GDM1 (cell line): ENCODE results near the gene MED13L.

Source experiments
- DNase-seq: peaks from one replicate; lab custom pipeline; 2025; lab: John Stamatoyannopoulos, UW

The MED13L gene

DNA sequence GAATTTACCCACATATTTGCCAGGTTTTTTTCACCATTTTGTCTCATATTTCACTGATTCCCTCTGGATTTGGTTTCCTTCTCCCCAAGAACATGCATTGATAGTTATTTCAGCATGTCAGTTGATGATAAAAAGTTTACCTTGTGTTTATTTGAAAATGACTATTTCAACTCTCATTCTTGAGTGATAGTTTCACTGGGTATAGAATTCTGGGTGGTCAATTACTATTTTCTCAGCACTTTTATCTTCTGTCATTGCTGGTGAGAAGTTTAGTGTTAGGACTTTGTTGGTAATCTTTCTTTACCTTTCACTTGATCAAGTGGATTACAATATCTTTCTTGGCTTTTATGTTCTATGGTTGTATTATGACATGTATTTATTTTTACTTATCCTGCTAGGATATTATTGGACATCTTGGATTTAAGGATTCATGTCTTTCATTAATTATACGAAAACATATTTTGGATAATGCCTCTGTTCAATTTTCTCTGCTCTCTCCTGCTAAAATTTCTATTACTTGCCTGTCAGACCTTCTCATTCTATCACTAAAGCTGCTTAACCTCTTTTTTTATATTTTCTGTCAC, 338.6 kb downstream of the MED13L start:
- DNase-seq = no peak

- DNase-seq = no peak
These were observed 340.2 kb downstream of the MED13L start for GRCh38 chr12:115936997-115937916.

DNA sequence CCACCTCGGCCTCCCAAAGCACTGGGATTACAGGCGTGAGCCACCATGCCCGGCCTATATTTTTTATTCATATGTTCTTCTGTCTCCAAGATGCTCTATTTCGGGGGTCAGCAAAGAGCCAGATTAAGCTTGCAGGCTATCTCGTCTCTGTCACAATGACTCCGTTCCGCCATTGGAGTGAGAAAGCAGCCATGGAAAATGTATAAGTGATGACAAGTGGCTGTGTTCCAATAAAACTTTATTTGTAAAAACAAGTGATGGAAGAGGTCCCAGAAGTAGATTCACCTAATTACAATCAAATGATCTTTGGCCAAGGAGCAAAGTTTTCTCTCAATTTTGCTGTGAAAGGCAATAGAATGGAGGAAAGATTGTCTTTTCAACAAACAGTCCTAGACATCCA, 342.6 kb downstream of the MED13L start:
- DNase-seq = no peak

GRCh38 chr12:115934046-115934445, 343.4 kb downstream of the MED13L start:
- DNase-seq = no peak

- DNase-seq = no peak
These were observed 345.4 kb downstream of the MED13L start for GRCh38 chr12:115932066-115932465.

DNA sequence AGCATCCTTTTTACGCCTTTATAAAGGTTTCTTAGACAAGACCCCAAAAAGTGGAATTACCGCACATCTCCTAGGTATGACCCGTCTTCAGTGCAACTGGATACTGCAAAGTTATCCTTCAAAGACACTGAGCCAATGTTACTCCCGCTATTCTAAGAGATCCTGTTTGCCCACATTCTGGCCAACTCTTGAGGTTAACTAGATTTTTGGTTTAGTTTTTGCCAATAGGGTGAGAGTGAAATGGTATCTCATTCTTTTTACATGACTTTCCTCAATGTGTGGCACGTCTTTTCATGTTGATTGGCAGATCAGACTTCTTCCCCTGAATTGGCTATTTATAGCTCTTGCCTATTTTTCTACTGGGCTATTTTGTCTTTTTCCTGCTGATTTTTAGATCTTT, 347.2 kb downstream of the MED13L start:
- DNase-seq = no peak

GRCh38 chr12:115926037-115926670, 351.3 kb downstream of the MED13L start:
- DNase-seq = no peak

DNA sequence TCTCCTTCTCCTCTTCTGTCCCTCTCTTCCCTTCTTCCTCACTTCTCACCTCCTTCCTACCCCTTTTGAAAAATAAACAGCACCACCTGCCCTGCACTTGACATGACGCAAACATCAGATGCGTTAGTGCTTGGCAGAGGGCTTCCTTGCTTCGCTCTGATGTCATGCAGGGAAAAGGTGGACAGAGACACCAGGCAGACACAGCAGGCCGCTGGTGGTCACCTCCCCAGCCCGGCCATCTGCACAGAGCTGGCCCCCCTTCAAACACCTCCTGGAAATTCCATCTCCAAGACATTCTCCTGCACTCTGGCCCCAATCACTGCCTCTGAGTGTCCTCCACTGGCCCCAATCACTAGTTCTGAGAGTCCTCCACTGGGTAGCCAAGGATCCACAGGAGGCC, 353.6 kb downstream of the MED13L start:
- DNase-seq = no peak

DNA sequence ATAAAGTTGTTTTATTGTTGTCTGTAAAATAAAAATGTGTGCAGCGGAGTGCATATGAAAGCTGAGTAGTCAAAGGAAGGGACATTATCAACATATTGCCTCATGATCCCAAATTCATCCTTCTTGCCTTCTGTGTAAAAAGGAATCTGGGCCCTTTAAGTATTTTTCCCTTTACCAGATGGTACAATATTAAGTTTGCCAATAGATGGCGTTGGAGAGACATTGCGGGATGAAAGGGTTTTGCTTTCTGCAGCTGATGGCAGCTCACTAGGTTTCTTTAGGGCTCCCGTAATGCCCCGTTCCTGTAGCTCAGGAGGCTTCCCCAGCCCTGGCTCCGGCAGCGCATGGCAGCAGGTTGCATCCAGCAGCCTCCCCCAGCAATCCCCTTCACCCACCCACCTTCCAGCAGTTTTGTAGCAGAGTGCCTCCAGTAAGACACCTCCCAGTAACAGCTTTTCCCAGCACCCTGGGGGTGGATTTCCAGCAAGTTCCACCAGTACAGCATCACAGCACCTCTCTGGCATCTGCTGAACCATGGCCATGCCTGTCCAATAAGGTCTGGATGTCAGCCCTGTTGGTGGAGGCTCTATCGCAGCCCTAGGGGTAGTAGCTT, 354.4 kb downstream of the MED13L start:
- DNase-seq = no peak

DNA sequence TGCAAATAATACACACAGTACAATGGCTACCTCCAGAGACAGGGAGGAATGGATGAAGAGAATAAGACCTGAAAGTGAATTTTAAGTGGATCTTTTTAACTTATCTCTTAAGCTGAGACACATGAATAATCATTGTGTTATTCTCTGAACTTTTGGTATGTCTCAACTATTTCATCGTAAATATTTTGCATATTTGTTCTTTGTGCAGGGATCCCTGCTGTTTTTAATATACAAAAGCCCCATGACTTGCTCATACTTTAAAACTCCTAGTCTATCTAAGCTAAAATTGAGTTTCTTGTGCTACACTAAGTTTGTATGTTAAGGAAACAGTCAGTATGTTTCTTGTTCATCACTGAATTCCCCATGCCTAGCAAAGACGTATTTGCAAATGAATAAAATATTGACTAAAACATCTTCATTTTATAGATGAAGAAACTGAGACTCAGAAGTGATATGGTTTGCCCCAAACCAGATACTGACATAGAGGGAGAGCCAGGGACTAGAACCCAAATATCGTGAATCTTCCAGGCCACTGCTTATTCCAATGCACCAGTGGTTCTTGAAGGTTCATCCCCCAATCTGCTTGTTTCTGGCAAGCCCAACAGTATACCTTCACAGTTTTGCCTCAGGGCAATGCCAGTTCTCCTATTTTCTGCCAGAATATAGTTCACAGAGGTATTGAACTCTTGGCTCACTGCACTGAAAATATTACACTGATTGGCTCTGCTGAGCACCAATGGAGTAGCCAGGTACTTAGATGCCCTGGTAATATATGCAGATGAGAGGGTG, 356.9 kb downstream of the MED13L start:
- no peak for DNase-seq

DNA sequence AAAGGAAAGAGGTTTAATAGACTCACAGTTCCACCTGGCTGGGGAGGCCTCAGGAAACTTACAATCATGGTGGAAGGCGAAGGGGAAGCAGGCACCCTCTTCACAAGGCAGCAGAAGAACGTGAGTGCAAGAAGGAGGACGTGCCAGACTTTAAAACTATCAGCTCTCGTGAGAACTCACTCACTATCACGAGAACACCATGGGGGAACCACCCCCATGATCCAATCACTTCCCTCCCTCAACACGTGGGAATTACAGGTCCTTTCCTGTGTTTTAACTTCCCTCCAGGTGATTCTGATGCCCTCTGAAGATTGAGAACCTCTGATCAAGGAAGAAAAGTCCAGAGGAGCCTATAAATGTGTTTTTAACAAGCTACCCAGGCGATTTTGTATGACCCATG, 358.7 kb downstream of the MED13L start:
- DNase-seq = no peak

DNA sequence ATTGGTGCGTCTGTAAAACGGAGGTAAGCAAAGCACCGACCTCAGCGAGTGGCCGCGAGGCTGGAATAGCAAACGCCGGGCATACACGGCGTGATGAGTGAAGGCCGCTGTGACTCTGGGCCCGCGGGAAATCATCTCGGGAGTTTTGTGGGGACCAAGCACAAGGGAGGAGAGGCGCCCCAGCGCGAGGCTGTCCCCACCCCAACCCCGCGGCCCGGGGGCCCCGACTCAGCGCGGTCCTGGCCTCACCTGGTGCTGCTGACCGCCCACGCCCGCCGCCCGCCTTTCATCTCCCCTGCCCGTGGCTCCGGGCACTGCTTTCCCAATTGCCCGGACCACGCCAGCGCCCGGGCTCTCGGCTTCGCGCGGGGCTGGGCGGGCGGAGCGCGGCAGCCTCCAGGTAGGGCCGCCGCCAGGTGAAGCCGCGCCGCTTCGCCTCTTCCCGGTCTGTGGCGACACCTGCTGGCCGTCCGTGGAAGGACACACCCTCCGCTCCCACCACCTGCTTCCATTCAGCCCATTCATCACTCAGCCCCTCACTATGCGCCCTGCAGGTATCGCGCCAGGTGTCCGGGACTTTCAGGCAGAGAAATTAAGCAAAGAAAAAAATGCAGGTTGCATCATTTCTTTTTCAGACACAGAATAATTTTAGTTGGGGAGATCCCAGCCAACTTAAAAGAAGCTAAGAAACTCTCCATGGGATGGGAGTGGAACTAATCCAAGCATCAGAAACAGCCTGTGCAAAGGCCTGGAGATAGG, 360.4 kb downstream of the MED13L start:
- no peak for DNase-seq

- DNase-seq = no peak
These were observed 363.4 kb downstream of the MED13L start for GRCh38 chr12:115914122-115914521.

DNA sequence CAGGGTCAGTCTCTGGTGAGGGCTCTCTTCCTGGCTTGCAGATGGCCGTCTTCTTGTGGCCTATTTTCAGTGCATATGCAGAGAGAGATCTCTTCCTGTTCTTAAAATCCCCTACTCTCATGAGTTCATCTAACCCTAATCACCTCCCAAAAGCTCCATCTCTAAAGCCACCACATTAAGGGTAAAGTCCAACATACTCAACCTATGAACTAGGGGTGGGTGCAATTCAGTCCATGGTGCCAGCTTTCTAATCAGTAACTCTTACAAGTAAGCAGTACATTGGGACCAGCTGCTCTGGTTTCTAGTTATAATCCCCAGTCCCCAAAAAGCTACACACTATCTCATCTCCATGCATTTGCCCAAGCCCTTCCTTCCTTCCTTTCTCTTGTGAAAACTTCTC, 365.1 kb downstream of the MED13L start:
- DNase-seq = no peak

DNA sequence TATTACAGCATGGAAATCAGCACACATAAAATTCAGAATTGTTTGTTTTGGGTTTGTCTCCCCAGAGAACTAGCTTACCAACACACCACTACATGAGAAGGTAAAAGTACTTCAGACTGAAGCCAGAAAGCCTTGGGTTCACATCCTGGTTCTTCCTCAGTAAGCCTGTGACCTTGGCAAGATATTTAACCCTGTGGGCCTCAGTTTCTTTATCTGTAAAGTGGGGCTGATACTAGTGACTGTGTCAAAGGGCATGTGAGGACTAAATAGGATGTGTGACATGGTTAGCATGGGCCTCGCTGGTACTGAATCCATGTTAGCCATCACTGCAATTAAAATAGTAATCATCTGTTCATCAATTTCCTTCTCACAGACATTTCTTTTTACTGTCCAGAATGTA, 366.1 kb downstream of the MED13L start:
- DNase-seq = no peak

DNA sequence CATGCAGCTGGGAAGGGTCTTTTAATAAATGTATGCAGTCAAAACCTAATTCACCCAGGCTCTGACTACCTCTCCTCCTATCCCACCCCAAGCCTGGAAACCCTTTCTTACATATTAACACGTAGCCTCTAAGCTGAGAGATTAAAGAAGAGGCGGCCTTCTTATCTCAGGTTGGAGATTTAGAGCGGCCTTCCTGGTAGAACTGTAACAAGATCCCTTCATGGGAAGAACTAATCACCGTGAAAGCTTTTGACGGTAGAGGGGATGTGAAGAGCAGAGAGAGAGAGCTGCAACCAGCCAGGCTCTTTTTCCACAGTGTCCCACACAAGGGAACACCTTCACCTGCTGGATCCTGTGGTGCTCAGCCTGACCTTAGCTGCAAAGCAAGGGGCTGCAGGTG, 367.4 kb downstream of the MED13L start:
- DNase-seq = no peak
